ENCODE measurements around the gene RNF166.

The RNF166 gene

DNA sequence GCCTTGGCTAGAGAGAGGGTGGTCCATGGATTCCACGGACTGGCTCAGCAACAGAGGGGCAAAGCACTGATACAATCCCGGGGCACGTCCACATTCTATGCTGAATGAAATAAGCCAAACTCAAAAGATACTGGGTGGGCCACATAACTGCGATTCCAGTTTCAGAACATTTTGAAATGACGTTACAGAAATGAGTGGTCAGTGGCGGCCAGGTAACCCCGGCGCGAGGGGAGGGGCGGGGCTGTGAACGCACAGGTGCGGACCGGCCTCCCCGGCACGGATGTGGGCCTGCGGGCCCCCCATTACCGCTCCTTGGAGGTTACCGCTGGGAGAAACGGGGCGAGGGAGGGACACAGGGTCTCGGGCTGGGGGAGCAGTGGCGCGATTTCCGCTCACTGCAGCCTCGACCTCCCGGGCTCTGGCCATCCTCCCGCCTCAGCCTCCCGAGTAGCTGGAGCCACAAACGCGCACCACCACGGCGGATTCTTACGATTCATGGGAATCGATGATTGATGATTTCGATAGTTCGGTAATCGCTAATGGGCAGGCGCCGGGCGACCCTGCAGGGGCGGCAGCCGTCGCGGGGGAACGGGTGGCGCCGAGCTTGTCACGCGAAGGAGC lies 43.9 kb downstream of the RNF166 start:
- H3K36me3 ChIP-seq (ENCODE audit: control insufficient read depth in 5 of 5, insufficient read depth in 5 of 5, low read length in 5 of 5): peaks cover 0 to 11% (median 8%) of the 10 kb centered on the region in 5 donors
- H3K27me3 ChIP-seq (ENCODE audit: control insufficient read depth in 5 of 5, insufficient read depth in 4 of 5, low read length in 5 of 5): no peaks in the 10 kb centered on the region
- H3K4me1 ChIP-seq (ENCODE audit: control insufficient read depth in 5 of 5, insufficient read depth in 5 of 5, low read length in 5 of 5): peaks cover 1 to 36% (median 25%) of the 10 kb centered on the region in 5 donors
- H3K27ac ChIP-seq (ENCODE audit: low read depth, low read length): peak overlapping the region; percentile 23
- H3K4me3 ChIP-seq (ENCODE audit: low read depth in 1 of 5, low read length in 5 of 5): peak overlapping the region; percentile 53 to 87 (median 81)
- peak overlapping the region in 4 of 5 donors; percentile 70 to 81 (median 76) for H3K9ac ChIP-seq (ENCODE audit: low read length in 5 of 5)
- no peaks in the 10 kb centered on the region for H3K9me3 ChIP-seq (ENCODE audit: control insufficient read depth in 5 of 5, low read length in 5 of 5)

DNA sequence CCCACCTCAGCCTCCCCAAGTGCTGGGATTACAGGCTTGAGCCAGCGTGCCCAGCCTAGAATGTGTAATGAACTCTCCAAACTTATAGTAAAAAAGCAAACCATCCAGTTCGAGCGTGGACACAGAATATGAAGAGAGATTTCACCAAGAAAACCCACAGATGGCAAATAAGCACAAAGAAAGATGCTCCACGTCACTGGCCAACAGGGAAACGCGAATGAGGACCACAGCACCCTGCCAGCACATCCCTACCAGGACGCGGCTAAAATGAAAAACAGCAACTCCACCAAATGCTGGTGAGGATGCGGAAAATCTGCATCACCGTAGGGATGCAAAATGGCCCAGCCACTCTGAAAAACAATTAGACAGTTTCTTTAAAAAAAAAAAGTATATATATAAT lies 44.7 kb downstream of the RNF166 start:
- H3K9me3 ChIP-seq (ENCODE audit: control insufficient read depth in 5 of 5, low read length in 5 of 5): no peaks in the 10 kb centered on the region
- peak overlapping the region in 1 of 5 donors; percentile 2 for H3K9ac ChIP-seq (ENCODE audit: low read length in 5 of 5)
- H3K27me3 ChIP-seq (ENCODE audit: control insufficient read depth in 5 of 5, insufficient read depth in 4 of 5, low read length in 5 of 5): no peaks in the 10 kb centered on the region
- H3K27ac ChIP-seq (ENCODE audit: low read depth, low read length): no peak overlapping the region
- H3K4me1 ChIP-seq (ENCODE audit: control insufficient read depth in 5 of 5, insufficient read depth in 5 of 5, low read length in 5 of 5): peaks cover 1 to 36% (median 25%) of the 10 kb centered on the region in 5 donors
- no peak overlapping the region for H3K4me3 ChIP-seq (ENCODE audit: low read depth in 1 of 5, low read length in 5 of 5)
- H3K36me3 ChIP-seq (ENCODE audit: control insufficient read depth in 5 of 5, insufficient read depth in 5 of 5, low read length in 5 of 5): peaks cover 0 to 19% (median 13%) of the 10 kb centered on the region in 5 donors

DNA sequence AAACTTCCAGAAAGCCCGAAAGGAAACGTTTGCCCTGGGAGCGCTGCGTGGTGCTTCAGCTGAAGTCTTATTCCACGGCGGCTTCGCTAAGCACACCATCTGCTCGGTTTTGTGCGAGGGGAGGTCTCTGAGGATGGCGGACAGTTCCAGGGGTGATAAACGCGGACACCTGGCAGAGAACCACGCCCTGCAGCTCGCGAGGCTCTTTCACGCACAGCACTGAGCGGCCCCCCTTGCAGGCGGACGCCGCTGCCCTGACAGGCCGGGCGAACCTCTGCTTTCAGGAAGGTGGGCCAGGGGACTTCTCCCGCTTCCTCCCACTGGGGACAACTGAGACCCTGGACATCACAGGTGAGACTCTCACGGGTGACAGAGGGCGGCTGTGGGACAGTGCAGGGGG lies 47.0 kb downstream of the RNF166 start:
- H3K9me3 ChIP-seq (ENCODE audit: control insufficient read depth in 5 of 5, low read length in 5 of 5): no peaks in the 10 kb centered on the region
- no peak overlapping the region for H3K27ac ChIP-seq (ENCODE audit: low read depth, low read length)
- H3K4me3 ChIP-seq (ENCODE audit: low read depth in 1 of 5, low read length in 5 of 5): no peak overlapping the region
- H3K27me3 ChIP-seq (ENCODE audit: control insufficient read depth in 5 of 5, insufficient read depth in 4 of 5, low read length in 5 of 5): no peaks in the 10 kb centered on the region
- H3K36me3 ChIP-seq (ENCODE audit: control insufficient read depth in 5 of 5, insufficient read depth in 5 of 5, low read length in 5 of 5): peaks cover 0 to 40% (median 33%) of the 10 kb centered on the region in 5 donors
- no peak overlapping the region for H3K9ac ChIP-seq (ENCODE audit: low read length in 5 of 5)
- H3K4me1 ChIP-seq (ENCODE audit: control insufficient read depth in 5 of 5, insufficient read depth in 5 of 5, low read length in 5 of 5): peaks cover 1 to 22% (median 17%) of the 10 kb centered on the region in 5 donors

DNA sequence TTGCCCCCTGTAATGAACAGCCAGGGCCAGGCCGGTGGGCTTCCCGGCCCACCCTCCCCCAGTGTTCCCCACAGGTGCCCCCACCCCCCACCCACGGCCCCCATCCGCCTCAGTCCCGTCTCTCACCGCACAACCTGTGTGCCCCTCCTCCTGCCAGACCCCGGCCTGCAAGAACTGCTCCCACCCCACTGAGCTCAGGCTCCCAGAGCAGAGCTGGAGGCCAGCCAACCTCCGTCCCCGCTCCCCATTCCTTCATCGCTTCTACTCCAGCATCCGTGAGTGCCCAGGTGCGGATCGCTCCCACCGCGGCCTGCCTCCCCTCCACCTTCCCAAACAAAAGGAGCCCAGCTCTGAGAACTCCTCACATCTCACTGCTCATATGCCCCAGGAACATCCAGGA lies 47.5 kb downstream of the RNF166 start:
- no peaks in the 10 kb centered on the region for H3K9me3 ChIP-seq (ENCODE audit: control insufficient read depth in 5 of 5, low read length in 5 of 5)
- peaks cover 0 to 44% (median 34%) of the 10 kb centered on the region in 5 donors for H3K36me3 ChIP-seq (ENCODE audit: control insufficient read depth in 5 of 5, insufficient read depth in 5 of 5, low read length in 5 of 5)
- H3K4me3 ChIP-seq (ENCODE audit: low read depth in 1 of 5, low read length in 5 of 5): no peak overlapping the region
- H3K27me3 ChIP-seq (ENCODE audit: control insufficient read depth in 5 of 5, insufficient read depth in 4 of 5, low read length in 5 of 5): no peaks in the 10 kb centered on the region
- no peak overlapping the region for H3K9ac ChIP-seq (ENCODE audit: low read length in 5 of 5)
- no peak overlapping the region for H3K27ac ChIP-seq (ENCODE audit: low read depth, low read length)
- H3K4me1 ChIP-seq (ENCODE audit: control insufficient read depth in 5 of 5, insufficient read depth in 5 of 5, low read length in 5 of 5): peaks cover 1 to 18% (median 12%) of the 10 kb centered on the region in 5 donors

DNA sequence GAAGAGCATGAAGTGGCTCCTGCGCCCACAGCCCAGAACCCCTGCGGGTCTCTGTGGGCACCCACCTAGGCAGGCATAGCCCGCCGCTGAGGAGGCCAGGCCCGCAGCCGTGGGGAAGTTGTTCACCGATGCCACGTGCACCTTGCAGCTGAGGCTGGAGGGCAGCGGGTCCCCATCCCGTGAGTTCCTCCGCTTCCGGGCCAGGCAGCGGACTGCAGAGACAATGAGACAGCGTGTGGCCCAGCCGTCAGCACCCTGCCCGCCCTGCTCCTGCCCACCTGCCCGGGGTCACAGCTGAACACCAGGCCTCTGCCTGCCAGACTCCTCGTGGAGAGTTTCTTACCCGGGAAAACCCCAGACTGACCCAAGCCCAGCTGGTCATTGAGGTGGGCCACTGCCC lies 48.8 kb downstream of the RNF166 start:
- Histone ChIP-seq H3K9ac (ENCODE audit: low read length in 5 of 5) (no peak overlapping the region), H3K36me3 (ENCODE audit: control insufficient read depth in 5 of 5, insufficient read depth in 5 of 5, low read length in 5 of 5) (peaks cover 0 to 50% (median 37%) of the 10 kb centered on the region in 5 donors), H3K9me3 (ENCODE audit: control insufficient read depth in 5 of 5, low read length in 5 of 5) (no peaks in the 10 kb centered on the region), H3K4me3 (ENCODE audit: low read depth in 1 of 5, low read length in 5 of 5) (no peak overlapping the region), H3K4me1 (ENCODE audit: control insufficient read depth in 5 of 5, insufficient read depth in 5 of 5, low read length in 5 of 5) (peaks cover 1 to 11% (median 7%) of the 10 kb centered on the region in 5 donors), H3K27ac (ENCODE audit: low read depth, low read length) (no peak overlapping the region), H3K27me3 (ENCODE audit: control insufficient read depth in 5 of 5, insufficient read depth in 4 of 5, low read length in 5 of 5) (no peaks in the 10 kb centered on the region)

DNA sequence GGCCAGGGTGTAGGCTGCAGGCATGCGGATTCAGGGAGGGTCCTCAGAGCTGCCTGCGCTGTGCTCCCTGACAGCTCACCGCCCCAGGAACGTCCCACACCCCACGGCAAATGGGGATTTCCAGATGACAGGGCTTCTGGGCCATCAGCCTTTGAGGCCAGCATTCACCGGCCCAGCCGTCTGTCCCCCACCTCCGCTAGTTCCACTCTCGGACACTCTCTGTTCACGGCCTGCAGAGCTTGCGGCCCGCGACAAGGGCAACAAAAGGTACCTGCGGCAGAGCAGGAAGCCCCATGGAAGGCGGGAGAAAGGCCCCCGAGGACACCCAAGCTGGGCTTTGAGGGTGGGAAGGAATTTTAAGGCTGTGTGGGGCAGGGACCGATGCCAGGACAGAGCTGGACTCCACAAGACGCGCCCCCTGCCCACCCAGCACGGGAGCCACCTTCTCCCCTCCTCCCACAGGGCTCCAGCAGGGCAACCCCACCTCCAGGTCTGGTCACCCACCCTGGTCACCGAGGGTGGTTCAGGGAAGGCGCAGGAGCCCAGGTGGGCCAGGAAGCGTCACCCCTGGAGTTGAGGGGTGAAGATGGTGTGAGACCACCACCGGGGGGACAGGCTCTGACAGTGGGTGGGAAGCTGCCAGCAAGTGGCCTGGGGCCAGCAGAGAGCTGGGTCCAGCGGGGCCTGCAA lies 49.8 kb downstream of the RNF166 start:
- H3K27me3 ChIP-seq (ENCODE audit: control insufficient read depth in 5 of 5, insufficient read depth in 4 of 5, low read length in 5 of 5): no peaks in the 10 kb centered on the region
- H3K9me3 ChIP-seq (ENCODE audit: control insufficient read depth in 5 of 5, low read length in 5 of 5): no peaks in the 10 kb centered on the region
- peaks cover 0 to 52% (median 37%) of the 10 kb centered on the region in 5 donors for H3K36me3 ChIP-seq (ENCODE audit: control insufficient read depth in 5 of 5, insufficient read depth in 5 of 5, low read length in 5 of 5)
- no peak overlapping the region for H3K4me3 ChIP-seq (ENCODE audit: low read depth in 1 of 5, low read length in 5 of 5)
- H3K4me1 ChIP-seq (ENCODE audit: control insufficient read depth in 5 of 5, insufficient read depth in 5 of 5, low read length in 5 of 5): peaks cover 0 to 7% (median 4%) of the 10 kb centered on the region in 5 donors
- no peak overlapping the region for H3K27ac ChIP-seq (ENCODE audit: low read depth, low read length)
- no peak overlapping the region for H3K9ac ChIP-seq (ENCODE audit: low read length in 5 of 5)

DNA sequence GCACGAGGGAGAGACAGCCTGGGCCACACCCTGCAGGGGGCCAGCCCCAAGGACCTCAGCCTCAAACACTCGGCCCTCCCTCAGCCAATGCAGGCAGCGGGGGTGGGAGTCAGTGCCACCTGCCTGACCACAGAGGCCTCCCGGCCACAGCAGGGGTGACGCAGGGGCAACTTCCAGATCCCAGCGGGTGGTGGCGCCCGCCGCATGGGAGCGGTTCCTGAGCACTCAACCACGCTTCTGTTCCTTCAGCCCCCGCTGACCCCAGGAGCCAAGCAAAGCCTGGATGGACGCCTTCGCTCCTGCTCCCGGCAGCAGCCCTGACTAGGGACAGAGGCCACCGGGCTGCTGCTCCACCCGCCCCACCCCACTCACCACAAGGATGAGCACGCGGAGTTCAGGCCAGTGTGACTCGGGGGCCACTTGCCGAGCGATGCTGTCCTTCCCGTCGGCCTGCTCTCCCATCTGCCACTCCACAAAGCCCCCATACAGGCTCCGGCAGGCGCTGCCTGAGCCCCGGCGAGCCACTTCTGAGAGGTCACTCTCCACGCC lies 50.4 kb downstream of the RNF166 start:
- Histone ChIP-seq H3K4me3 (ENCODE audit: low read depth in 1 of 5, low read length in 5 of 5) (no peak overlapping the region), H3K27ac (ENCODE audit: low read depth, low read length) (no peak overlapping the region), H3K4me1 (ENCODE audit: control insufficient read depth in 5 of 5, insufficient read depth in 5 of 5, low read length in 5 of 5) (peaks cover 0 to 13% (median 8%) of the 10 kb centered on the region in 5 donors), H3K9ac (ENCODE audit: low read length in 5 of 5) (no peak overlapping the region), H3K27me3 (ENCODE audit: control insufficient read depth in 5 of 5, insufficient read depth in 4 of 5, low read length in 5 of 5) (no peaks in the 10 kb centered on the region), H3K36me3 (ENCODE audit: control insufficient read depth in 5 of 5, insufficient read depth in 5 of 5, low read length in 5 of 5) (peaks cover 0 to 52% (median 37%) of the 10 kb centered on the region in 5 donors), H3K9me3 (ENCODE audit: control insufficient read depth in 5 of 5, low read length in 5 of 5) (no peaks in the 10 kb centered on the region)

DNA sequence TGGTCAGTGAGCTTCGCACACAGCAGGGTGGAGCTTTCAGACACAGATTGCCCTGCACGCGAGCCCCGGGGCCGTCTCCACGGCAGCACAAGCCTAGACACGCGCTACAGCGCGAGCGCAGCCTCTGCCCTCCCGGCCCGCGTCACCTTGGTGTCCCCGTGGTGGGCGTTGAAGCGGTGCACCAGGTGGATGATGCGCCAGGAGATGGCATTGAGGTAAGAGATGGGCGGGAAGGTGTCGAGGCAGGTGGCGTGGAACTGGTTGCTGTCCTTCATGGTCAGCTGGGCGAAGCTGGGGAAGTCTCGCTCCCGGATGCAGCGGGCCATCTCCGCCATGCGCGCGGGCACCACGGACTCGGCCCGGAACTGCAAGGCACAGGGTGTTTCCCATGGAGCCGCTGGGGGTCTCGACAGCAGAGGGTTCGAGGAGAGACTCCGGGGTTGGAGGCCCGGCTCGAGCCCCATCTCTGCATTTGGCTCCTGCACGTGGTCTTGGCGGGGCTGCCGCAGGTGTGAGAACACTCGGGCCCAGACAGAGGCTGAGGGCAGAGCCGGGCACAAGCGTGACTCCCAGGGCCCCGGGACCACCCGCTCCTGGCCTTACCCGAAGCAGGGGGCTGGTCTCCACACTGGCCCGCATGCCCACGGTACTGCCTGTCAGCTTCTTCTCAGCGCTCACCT lies 51.0 kb downstream of the RNF166 start:
- Histone ChIP-seq H3K9ac (ENCODE audit: low read length in 5 of 5) (no peak overlapping the region), H3K9me3 (ENCODE audit: control insufficient read depth in 5 of 5, low read length in 5 of 5) (no peaks in the 10 kb centered on the region), H3K27ac (ENCODE audit: low read depth, low read length) (no peak overlapping the region), H3K4me3 (ENCODE audit: low read depth in 1 of 5, low read length in 5 of 5) (no peak overlapping the region), H3K27me3 (ENCODE audit: control insufficient read depth in 5 of 5, insufficient read depth in 4 of 5, low read length in 5 of 5) (no peaks in the 10 kb centered on the region), H3K4me1 (ENCODE audit: control insufficient read depth in 5 of 5, insufficient read depth in 5 of 5, low read length in 5 of 5) (peaks cover 0 to 19% (median 14%) of the 10 kb centered on the region in 5 donors), H3K36me3 (ENCODE audit: control insufficient read depth in 5 of 5, insufficient read depth in 5 of 5, low read length in 5 of 5) (peaks cover 0 to 52% (median 37%) of the 10 kb centered on the region in 5 donors)

DNA sequence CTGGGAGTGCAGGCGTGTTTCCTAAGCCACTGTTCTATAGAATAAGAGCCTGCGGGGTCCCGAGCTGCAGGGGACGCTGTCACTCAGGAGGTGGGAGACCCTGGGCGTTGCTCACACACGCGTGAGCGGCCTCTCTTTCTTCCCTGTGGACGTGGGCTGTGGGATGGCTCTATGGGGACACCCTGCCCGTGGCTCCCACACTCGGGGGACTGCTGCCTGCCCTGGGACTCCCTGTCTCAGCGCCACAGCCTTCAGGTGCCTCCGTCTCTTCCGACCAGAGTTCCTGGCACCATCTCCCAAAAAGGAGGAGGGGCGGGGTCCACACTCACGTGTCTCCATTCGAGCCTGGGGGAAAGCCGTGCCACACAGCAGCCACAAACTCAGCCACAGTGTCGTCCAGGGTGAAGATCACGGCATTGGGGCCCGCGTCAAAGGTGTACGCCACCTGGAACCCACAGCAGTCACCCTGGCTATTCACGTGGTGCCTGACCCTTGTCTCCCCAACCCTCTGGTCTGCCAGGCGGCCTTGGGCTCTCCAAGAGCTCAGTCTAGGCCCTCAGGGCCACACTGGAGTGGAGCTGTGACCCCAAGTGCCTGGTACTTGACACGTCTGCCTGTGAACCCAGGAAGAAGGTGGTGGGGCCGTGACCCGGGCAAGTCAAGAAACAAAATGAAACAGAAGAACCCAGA lies 51.7 kb downstream of the RNF166 start:
- Histone ChIP-seq H3K27me3 (ENCODE audit: control insufficient read depth in 5 of 5, insufficient read depth in 4 of 5, low read length in 5 of 5) (no peaks in the 10 kb centered on the region), H3K9ac (ENCODE audit: low read length in 5 of 5) (no peak overlapping the region), H3K36me3 (ENCODE audit: control insufficient read depth in 5 of 5, insufficient read depth in 5 of 5, low read length in 5 of 5) (peaks cover 0 to 52% (median 37%) of the 10 kb centered on the region in 5 donors), H3K9me3 (ENCODE audit: control insufficient read depth in 5 of 5, low read length in 5 of 5) (no peaks in the 10 kb centered on the region), H3K4me3 (ENCODE audit: low read depth in 1 of 5, low read length in 5 of 5) (no peak overlapping the region), H3K27ac (ENCODE audit: low read depth, low read length) (no peak overlapping the region), H3K4me1 (ENCODE audit: control insufficient read depth in 5 of 5, insufficient read depth in 5 of 5, low read length in 5 of 5) (peaks cover 0 to 26% (median 21%) of the 10 kb centered on the region in 5 donors)
